Parathyroid adenoma (tissue), 2 donors: Measurements from ENCODE around the gene GATB.

ENCODE experiments used
- H2AFZ ChIP-seq: fragments of 300-600 bp; sonication (generic); one replicate; pipeline ENCODE4 v1.7.0; 2017; ENCODE audit warnings: antibody characterized with exemption, mild to moderate bottlenecking
- H3K27ac ChIP-seq: fragments of 300-600 bp; sonication (generic); one replicate; pipeline ENCODE4 v1.7.0; 2017
- H3K27me3 ChIP-seq: fragments of 300-600 bp; sonication (generic); one replicate; pipeline ENCODE4 v1.7.0; 2017; ENCODE audit warnings: low read length; ENCODE audit not compliant: control insufficient read depth, insufficient read depth
- H3K36me3 ChIP-seq: fragments of 300-600 bp; sonication (generic); one replicate; pipeline ENCODE4 v1.7.0; 2017; ENCODE audit warnings: low read length; ENCODE audit not compliant: control insufficient read depth, insufficient read depth
- H3K4me1 ChIP-seq: fragments of 300-600 bp; sonication (generic); one replicate; pipeline ENCODE4 v1.7.0; 2017; ENCODE audit warnings: control low read depth
- H3K4me2 ChIP-seq: fragments of 300-600 bp; sonication (generic); one replicate; pipeline ENCODE4 v1.7.0; 2017; ENCODE audit warnings: low read length
- H3K4me3 ChIP-seq: fragments of 300-600 bp; sonication (generic); one replicate; pipeline ENCODE4 v1.7.0; 2017; ENCODE audit warnings: low read depth, low read length
- H3K79me2 ChIP-seq: fragments of 300-600 bp; sonication (generic); one replicate; pipeline ENCODE4 v1.7.0; 2017; ENCODE audit warnings: control low read depth
- H3K9ac ChIP-seq: fragments of 300-600 bp; sonication (generic); one replicate; pipeline ENCODE4 v1.7.0; 2017; ENCODE audit warnings: mild to moderate bottlenecking
- H3K9me3 ChIP-seq: fragments of 300-600 bp; sonication (generic); one replicate; pipeline ENCODE4 v1.7.0; 2017; ENCODE audit warnings: low read length; ENCODE audit not compliant: control insufficient read depth
- TF ChIP-seq, protein P1 (sequence below): fragments of 300-600 bp; sonication (generic); IDR thresholded peaks from one replicate; pipeline ENCODE4 v1.7.0; 2017; ENCODE audit warnings: antibody characterized with exemption, mild to moderate bottlenecking
- donor health status: primary hyperparathyroidism.

Gene GATB

DNA sequence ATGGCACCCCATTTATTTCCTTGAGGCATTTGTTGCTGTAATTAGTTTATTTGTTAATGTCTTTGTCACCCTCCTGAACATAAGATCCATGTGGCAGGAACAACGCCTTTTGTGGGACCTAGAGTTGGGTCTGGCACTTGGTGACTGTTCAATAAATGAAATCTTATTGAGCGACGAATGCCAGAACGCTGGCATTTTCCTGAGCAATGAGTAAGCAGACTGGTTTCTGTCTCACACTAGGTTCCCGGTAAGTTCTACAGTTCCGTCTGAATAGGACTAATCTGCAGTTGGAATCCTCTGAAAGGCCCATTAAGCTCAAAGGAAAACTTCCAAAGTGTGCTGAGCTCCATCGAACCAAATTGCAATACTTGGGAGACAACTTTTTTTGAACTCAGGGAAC, 49.2 kb downstream of the GATB start:
- no peaks in the 10 kb centered on the region for H3K36me3 ChIP-seq
- no peak overlapping the region for H3K9ac ChIP-seq
- no peaks in the 10 kb centered on the region for H3K27me3 ChIP-seq
- TF ChIP-seq, protein P1, sequence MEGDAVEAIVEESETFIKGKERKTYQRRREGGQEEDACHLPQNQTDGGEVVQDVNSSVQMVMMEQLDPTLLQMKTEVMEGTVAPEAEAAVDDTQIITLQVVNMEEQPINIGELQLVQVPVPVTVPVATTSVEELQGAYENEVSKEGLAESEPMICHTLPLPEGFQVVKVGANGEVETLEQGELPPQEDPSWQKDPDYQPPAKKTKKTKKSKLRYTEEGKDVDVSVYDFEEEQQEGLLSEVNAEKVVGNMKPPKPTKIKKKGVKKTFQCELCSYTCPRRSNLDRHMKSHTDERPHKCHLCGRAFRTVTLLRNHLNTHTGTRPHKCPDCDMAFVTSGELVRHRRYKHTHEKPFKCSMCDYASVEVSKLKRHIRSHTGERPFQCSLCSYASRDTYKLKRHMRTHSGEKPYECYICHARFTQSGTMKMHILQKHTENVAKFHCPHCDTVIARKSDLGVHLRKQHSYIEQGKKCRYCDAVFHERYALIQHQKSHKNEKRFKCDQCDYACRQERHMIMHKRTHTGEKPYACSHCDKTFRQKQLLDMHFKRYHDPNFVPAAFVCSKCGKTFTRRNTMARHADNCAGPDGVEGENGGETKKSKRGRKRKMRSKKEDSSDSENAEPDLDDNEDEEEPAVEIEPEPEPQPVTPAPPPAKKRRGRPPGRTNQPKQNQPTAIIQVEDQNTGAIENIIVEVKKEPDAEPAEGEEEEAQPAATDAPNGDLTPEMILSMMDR: no peak
- H3K4me2 ChIP-seq: no peak overlapping the region
- no peak overlapping the region for H3K4me3 ChIP-seq
- H2AFZ ChIP-seq: no peak overlapping the region
- no peak overlapping the region for H3K27ac ChIP-seq
- H3K4me1 ChIP-seq: no peaks in the 10 kb centered on the region
- no peaks in the 10 kb centered on the region for H3K79me2 ChIP-seq
- H3K9me3 ChIP-seq: no peaks in the 10 kb centered on the region

DNA sequence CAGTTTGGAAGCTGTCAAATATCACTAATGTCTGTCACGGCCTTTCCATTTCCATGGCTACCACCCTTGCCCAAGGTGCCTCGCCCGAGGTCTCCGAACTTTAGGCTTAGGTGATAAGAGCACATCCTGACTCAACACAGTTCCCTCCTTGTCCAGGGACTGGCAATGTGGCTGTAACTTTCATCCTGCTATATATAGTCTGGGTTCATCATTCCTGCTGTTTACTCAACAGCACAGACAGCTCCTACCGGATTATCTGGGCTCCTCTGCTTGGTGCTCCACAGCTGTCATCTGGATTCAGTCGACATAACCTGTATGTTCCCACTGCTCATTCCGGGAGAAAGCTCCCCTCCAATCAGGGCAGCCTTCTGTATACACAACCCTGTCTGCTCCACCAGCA, 51.2 kb downstream of the GATB start:
- H3K36me3 ChIP-seq: no peaks in the 10 kb centered on the region
- H3K27ac ChIP-seq: no peak overlapping the region
- H3K27me3 ChIP-seq: no peaks in the 10 kb centered on the region
- H3K9ac ChIP-seq: no peak overlapping the region
- no peaks in the 10 kb centered on the region for H3K4me1 ChIP-seq
- TF ChIP-seq, protein P1: no peak
- no peaks in the 10 kb centered on the region for H3K79me2 ChIP-seq
- no peak overlapping the region for H3K4me2 ChIP-seq
- no peaks in the 10 kb centered on the region for H3K9me3 ChIP-seq
- H3K4me3 ChIP-seq: no peak overlapping the region
- no peak overlapping the region for H2AFZ ChIP-seq

GRCh38 chr4:151709071-151709470, 51.7 kb downstream of the GATB start:
- no peaks in the 10 kb centered on the region for H3K27me3 ChIP-seq

GRCh38 chr4:151708100-151708499, 52.7 kb downstream of the GATB start:
- H3K4me3 ChIP-seq: no peak overlapping the region
- no peaks in the 10 kb centered on the region for H3K36me3 ChIP-seq

More at GRCh38 chr4:151709071-151709470, 51.7 kb downstream of the GATB start:
- no peaks in the 10 kb centered on the region for H3K36me3 ChIP-seq
- no peak overlapping the region for H3K9ac ChIP-seq
- no peaks in the 10 kb centered on the region for H3K9me3 ChIP-seq
- H3K4me3 ChIP-seq: no peak overlapping the region
- H3K27ac ChIP-seq: no peak overlapping the region
- H3K79me2 ChIP-seq: no peaks in the 10 kb centered on the region
- no peaks in the 10 kb centered on the region for H3K4me1 ChIP-seq
- H3K4me2 ChIP-seq: no peak overlapping the region
- H2AFZ ChIP-seq: no peak overlapping the region
- TF ChIP-seq, protein P1: no peak

DNA sequence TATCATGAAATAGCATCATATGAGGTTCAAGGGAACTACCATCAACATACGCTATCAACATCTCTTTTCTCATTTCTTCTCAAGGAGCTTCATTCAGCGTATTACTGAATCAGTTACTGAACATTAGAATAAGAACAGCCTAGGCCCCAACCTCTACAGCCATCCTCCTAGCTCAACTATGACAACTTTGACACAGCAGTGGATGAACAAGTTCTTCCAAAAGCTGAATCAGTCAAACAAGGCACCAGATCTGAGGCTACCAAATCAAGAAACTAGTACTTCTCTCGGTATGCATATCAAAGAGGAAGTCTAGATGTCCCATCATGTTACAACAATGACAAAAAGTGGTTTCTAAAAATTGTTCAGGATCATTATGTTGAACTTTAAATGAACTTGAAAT, 57.4 kb downstream of the GATB start:
- Histone ChIP-seq H3K4me2 (no peak overlapping the region), H3K36me3 (no peaks in the 10 kb centered on the region), H3K27ac (no peak overlapping the region), H2AFZ (no peak overlapping the region), H3K4me1 (no peaks in the 10 kb centered on the region), H3K27me3 (no peaks in the 10 kb centered on the region), H3K9ac (no peak overlapping the region), H3K4me3 (no peak overlapping the region), H3K9me3 (no peaks in the 10 kb centered on the region), H3K79me2 (no peaks in the 10 kb centered on the region)
- TF ChIP-seq, protein P1: no peak

More at GRCh38 chr4:151708100-151708499, 52.7 kb downstream of the GATB start:
- no peak overlapping the region for H3K27ac ChIP-seq
- H3K4me2 ChIP-seq: no peak overlapping the region
- no peak overlapping the region for H3K9ac ChIP-seq
- H3K79me2 ChIP-seq: no peaks in the 10 kb centered on the region
- no peaks in the 10 kb centered on the region for H3K27me3 ChIP-seq
- H3K9me3 ChIP-seq: no peaks in the 10 kb centered on the region
- no peak overlapping the region for H2AFZ ChIP-seq
- TF ChIP-seq, protein P1: no peak
- H3K4me1 ChIP-seq: no peaks in the 10 kb centered on the region
